AG10803 (cell line): ENCODE measurements around the gene AHR.

ENCODE experiments used
- DNase-seq: peaks from one replicate; pipeline ENCODE4 v3.0.0; 2010; ENCODE audit warnings: low read depth
- H3K4me3 ChIP-seq: 2 replicates; pipeline ENCODE4 v1.5.1; 2011; ENCODE audit warnings: mild to moderate bottlenecking, low read length, control low read depth
- CTCF ChIP-seq: conservative IDR thresholded peaks from 2 replicates; pipeline ENCODE4 v1.5.1; 2011; ENCODE audit warnings: mild to moderate bottlenecking, low read length, control low read depth, inconsistent platforms

Gene AHR

GRCh38 chr7:17298102-17298839, at the start of gene AHR:
Gene AHR (plus strand): TSS chr7:17298652. CDS start chr7:17299265, 613 bp downstream.
- peak within 1 kb of the TSS; percentile 75 for H3K4me3 ChIP-seq
- TF ChIP-seq CTCF: no peak
- DNase-seq: peak; percentile 97

- TF ChIP-seq CTCF: no peak
- no peak for DNase-seq
- H3K4me3 ChIP-seq: no peak overlapping the region
These were observed 44.6 kb upstream of the AHR start for GRCh38 chr7:17253885-17254284.

- H3K4me3 ChIP-seq: no peak overlapping the region
- TF ChIP-seq CTCF: no peak
- DNase-seq: no peak
These were observed 42.5 kb upstream of the AHR start for GRCh38 chr7:17255926-17256325.

- no peak for DNase-seq
- no peak for TF ChIP-seq CTCF
- no peak overlapping the region for H3K4me3 ChIP-seq
These were observed 42.1 kb upstream of the AHR start for GRCh38 chr7:17256375-17256774.

- TF ChIP-seq CTCF: no peak
- no peak for DNase-seq
- H3K4me3 ChIP-seq: no peak overlapping the region
These were observed 31.9 kb upstream of the AHR start for GRCh38 chr7:17266565-17266964.

GRCh38 chr7:17269341-17270221, 28.9 kb upstream of the AHR start:
- H3K4me3 ChIP-seq: no peak overlapping the region
- TF ChIP-seq CTCF: no peak
- no peak for DNase-seq
